Measurements from ENCODE around the gene ARL8A. TPM values are rescaled to one million over a fixed set of nuclear protein-coding genes. Genes with fewer than 3 reads are reported as not detected.
A peak's percentile ranks its signal among the peaks of the same experiment; 100 is the strongest.

The ARL8A gene
- total and polyA plus RNA-seq, 2 experiments from 2014 or later, result 32.7 to 56.0 TPM

GRCh38 chr1:202140833-202141232, 3.7 kb downstream of the ARL8A start:
- peaks cover 53% of the 10 kb centered on the region for H4K20me1 ChIP-seq (ENCODE audit: insufficient read depth, poor library complexity, severe bottlenecking)
- no peak overlapping the region for H3K4me2 ChIP-seq
- H3K4me1 ChIP-seq (ENCODE audit: insufficient read depth), result peaks cover 7% of the 10 kb centered on the region
- WGBS (ENCODE audit: low lambda C conversion rate, missing lambda C conversion rate), result 96% methylated on average over 4 of the region's 4 CpGs
- TF ChIP-seq EZH2phosphoT487 (IDR thresholded peaks at IDR 0.05; ENCODE audit: low read depth, severe bottlenecking, unreplicated experiment) (no peak), CTCF (IDR thresholded peaks at IDR 0.05; ENCODE audit: poor library complexity) (no peak), EZH2 (IDR thresholded peaks at IDR 0.05; ENCODE audit: borderline replicate concordance) (no peak)
- H2AFZ ChIP-seq, result no peak overlapping the region
- no peaks in the 10 kb centered on the region for H3K36me3 ChIP-seq (replicated peaks; ENCODE audit: insufficient read depth, low read depth)
- no peak overlapping the region for H3K4me3 ChIP-seq
- H3K79me2 ChIP-seq, result peaks cover 59% of the 10 kb centered on the region
- no peaks in the 10 kb centered on the region for H3K27me3 ChIP-seq
- H3K27ac ChIP-seq, result no peak overlapping the region
- DNase-seq (ENCODE audit: low spot score), result no peak
- no peaks in the 10 kb centered on the region for H3K9me3 ChIP-seq (ENCODE audit: low read depth)
- no peaks in the 10 kb centered on the region for H3K9me2 ChIP-seq (replicated peaks; ENCODE audit: insufficient read depth)

GRCh38 chr1:202135221-202135721, 9.3 kb downstream of the ARL8A start:
- Histone ChIP-seq H3K4me3 (no peak overlapping the region), H2AFZ (no peak overlapping the region), H3K27ac (no peak overlapping the region), H3K27me3 (no peaks in the 10 kb centered on the region), H4K20me1 (ENCODE audit: insufficient read depth, poor library complexity, severe bottlenecking) (peaks cover 18% of the 10 kb centered on the region), H3K79me2 (peaks cover 22% of the 10 kb centered on the region), H3K4me1 (ENCODE audit: insufficient read depth) (no peaks in the 10 kb centered on the region), H3K36me3 (replicated peaks; ENCODE audit: insufficient read depth, low read depth) (no peaks in the 10 kb centered on the region), H3K4me2 (no peak overlapping the region), H3K9me3 (ENCODE audit: low read depth) (no peaks in the 10 kb centered on the region), H3K9me2 (replicated peaks; ENCODE audit: insufficient read depth) (no peaks in the 10 kb centered on the region)
- 50% methylated on average over 15 of the region's 15 CpGs for WGBS (ENCODE audit: low lambda C conversion rate, missing lambda C conversion rate)
- TF ChIP-seq CTCF (IDR thresholded peaks at IDR 0.05; ENCODE audit: poor library complexity), result peak; percentile 83
- no peak for TF ChIP-seq EZH2phosphoT487 (IDR thresholded peaks at IDR 0.05; ENCODE audit: low read depth, severe bottlenecking, unreplicated experiment)
- DNase-seq (ENCODE audit: low spot score), result peak; percentile 84

GRCh38 chr1:202134645-202135172, 9.8 kb downstream of the ARL8A start:
- no peak for TF ChIP-seq EZH2phosphoT487 (IDR thresholded peaks at IDR 0.05; ENCODE audit: low read depth, severe bottlenecking, unreplicated experiment)
- no peak for TF ChIP-seq EZH2 (IDR thresholded peaks at IDR 0.05; ENCODE audit: borderline replicate concordance)
- TF ChIP-seq CTCF (IDR thresholded peaks at IDR 0.05; ENCODE audit: poor library complexity), result no peak
- Histone ChIP-seq H3K36me3 (replicated peaks; ENCODE audit: insufficient read depth, low read depth) (no peaks in the 10 kb centered on the region), H3K27me3 (no peaks in the 10 kb centered on the region), H3K4me1 (ENCODE audit: insufficient read depth) (no peaks in the 10 kb centered on the region), H3K9me2 (replicated peaks; ENCODE audit: insufficient read depth) (no peaks in the 10 kb centered on the region), H4K20me1 (ENCODE audit: insufficient read depth, poor library complexity, severe bottlenecking) (peaks cover 18% of the 10 kb centered on the region), H2AFZ (no peak overlapping the region), H3K4me3 (no peak overlapping the region), H3K9me3 (ENCODE audit: low read depth) (no peaks in the 10 kb centered on the region), H3K4me2 (no peak overlapping the region), H3K27ac (no peak overlapping the region), H3K79me2 (peaks cover 18% of the 10 kb centered on the region)
- no peak for DNase-seq (ENCODE audit: low spot score)
- 95% methylated on average over 13 of the region's 13 CpGs for WGBS (ENCODE audit: low lambda C conversion rate, missing lambda C conversion rate)

Measured in hepatocyte (in vitro differentiated cells).